KMS-11 (cell line): Measurements from ENCODE around the gene HLA-DOB.

Source experiments
- H2AFZ ChIP-seq: fragments of 200-600 bp; sonication (generic); 2 replicates; pipeline ENCODE4 v1.6.1; 2016; ENCODE audit warnings: antibody characterized with exemption, mixed run types, low read depth
- H3K27ac ChIP-seq: fragments of 200-600 bp; sonication (generic); 2 replicates; pipeline ENCODE4 v1.6.1; 2016; ENCODE audit warnings: mild to moderate bottlenecking, mixed run types
- H3K27me3 ChIP-seq: fragments of 200-600 bp; sonication (generic); 2 replicates; pipeline ENCODE4 v1.6.1; 2017; ENCODE audit warnings: mild to moderate bottlenecking, low read depth, mixed run types, moderate library complexity; ENCODE audit not compliant: insufficient read depth
- H3K36me3 ChIP-seq: fragments of 200-600 bp; sonication (generic); 2 replicates; pipeline ENCODE4 v1.6.1; 2017; ENCODE audit warnings: mild to moderate bottlenecking, mixed run types; ENCODE audit not compliant: insufficient read depth
- H3K4me1 ChIP-seq: fragments of 200-600 bp; sonication (generic); 2 replicates; pipeline ENCODE4 v1.6.1; 2016; ENCODE audit warnings: mild to moderate bottlenecking, low read depth, mixed run types; ENCODE audit not compliant: poor library complexity, severe bottlenecking
- H3K4me2 ChIP-seq: fragments of 200-600 bp; sonication (generic); 2 replicates; pipeline ENCODE4 v1.7.0; 2016; ENCODE audit warnings: mild to moderate bottlenecking, mixed run types
- H3K4me3 ChIP-seq: fragments of 200-600 bp; sonication (generic); IDR thresholded peaks from 2 replicates; pipeline ENCODE4 v1.6.1; 2017; ENCODE audit warnings: low read depth, low read length, mixed read lengths; ENCODE audit not compliant: insufficient read depth
- H3K79me2 ChIP-seq: fragments of 200-600 bp; sonication (generic); 2 replicates; pipeline ENCODE4 v1.6.1; 2016; ENCODE audit warnings: low read depth, mixed run types; ENCODE audit not compliant: insufficient read depth
- H3K9ac ChIP-seq: fragments of 200-600 bp; sonication (generic); 2 replicates; pipeline ENCODE4 v1.6.1; 2016; ENCODE audit warnings: mild to moderate bottlenecking, mixed run types
- H4K20me1 ChIP-seq: fragments of 200-600 bp; sonication (generic); 2 replicates; pipeline ENCODE4 v1.6.1; 2016; ENCODE audit warnings: mild to moderate bottlenecking, mixed run types; ENCODE audit not compliant: insufficient read depth
- TF ChIP-seq, protein P1 (sequence below): fragments of 200-600 bp; sonication (generic); conservative IDR thresholded peaks from 2 replicates; pipeline ENCODE4 v1.6.1; 2017; ENCODE audit warnings: low read depth, mild to moderate bottlenecking, antibody characterized with exemption, low read length, moderate library complexity, mixed read lengths

The HLA-DOB gene

DNA sequence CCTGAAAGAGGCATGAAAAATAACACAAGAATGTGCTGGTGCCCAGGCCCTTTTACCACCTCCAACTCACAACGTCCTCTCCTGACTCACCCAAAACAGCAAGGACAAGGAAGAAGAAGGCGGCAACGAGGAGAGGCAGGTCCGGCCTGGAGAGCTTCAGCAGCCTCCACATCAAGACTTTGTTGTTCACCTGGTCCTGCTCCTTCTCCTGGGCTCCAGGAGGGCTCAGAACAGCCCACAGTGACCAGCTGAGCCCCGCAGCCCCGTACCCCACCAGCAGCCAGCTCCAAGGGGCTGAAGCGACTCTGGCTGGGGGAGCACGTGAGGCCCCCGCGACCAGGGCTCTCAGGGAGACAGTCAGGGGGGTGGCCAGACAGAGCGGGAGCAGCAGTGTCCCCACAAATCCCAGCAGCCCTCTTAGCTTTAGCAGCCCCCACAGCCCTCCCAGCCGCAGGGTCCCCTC, 20.9 kb upstream of the HLA-DOB start:
- peak overlapping the region; percentile 72 for H3K27ac ChIP-seq
- TF ChIP-seq, protein P1, sequence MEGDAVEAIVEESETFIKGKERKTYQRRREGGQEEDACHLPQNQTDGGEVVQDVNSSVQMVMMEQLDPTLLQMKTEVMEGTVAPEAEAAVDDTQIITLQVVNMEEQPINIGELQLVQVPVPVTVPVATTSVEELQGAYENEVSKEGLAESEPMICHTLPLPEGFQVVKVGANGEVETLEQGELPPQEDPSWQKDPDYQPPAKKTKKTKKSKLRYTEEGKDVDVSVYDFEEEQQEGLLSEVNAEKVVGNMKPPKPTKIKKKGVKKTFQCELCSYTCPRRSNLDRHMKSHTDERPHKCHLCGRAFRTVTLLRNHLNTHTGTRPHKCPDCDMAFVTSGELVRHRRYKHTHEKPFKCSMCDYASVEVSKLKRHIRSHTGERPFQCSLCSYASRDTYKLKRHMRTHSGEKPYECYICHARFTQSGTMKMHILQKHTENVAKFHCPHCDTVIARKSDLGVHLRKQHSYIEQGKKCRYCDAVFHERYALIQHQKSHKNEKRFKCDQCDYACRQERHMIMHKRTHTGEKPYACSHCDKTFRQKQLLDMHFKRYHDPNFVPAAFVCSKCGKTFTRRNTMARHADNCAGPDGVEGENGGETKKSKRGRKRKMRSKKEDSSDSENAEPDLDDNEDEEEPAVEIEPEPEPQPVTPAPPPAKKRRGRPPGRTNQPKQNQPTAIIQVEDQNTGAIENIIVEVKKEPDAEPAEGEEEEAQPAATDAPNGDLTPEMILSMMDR: no peak
- H3K4me2 ChIP-seq: peak overlapping the region; percentile 89
- no peaks in the 10 kb centered on the region for H4K20me1 ChIP-seq
- peaks cover 17% of the 10 kb centered on the region; the same call in 1 of the 2 replicates for H3K79me2 ChIP-seq
- H3K27me3 ChIP-seq: no peaks in the 10 kb centered on the region
- peak overlapping the region; percentile 70 for H2AFZ ChIP-seq
- H3K4me1 ChIP-seq: peaks cover 36% of the 10 kb centered on the region
- peaks cover 3% of the 10 kb centered on the region; the same call in 1 of the 2 replicates for H3K36me3 ChIP-seq
- no peak overlapping the region for H3K4me3 ChIP-seq
- peak overlapping the region; percentile 88 for H3K9ac ChIP-seq

DNA sequence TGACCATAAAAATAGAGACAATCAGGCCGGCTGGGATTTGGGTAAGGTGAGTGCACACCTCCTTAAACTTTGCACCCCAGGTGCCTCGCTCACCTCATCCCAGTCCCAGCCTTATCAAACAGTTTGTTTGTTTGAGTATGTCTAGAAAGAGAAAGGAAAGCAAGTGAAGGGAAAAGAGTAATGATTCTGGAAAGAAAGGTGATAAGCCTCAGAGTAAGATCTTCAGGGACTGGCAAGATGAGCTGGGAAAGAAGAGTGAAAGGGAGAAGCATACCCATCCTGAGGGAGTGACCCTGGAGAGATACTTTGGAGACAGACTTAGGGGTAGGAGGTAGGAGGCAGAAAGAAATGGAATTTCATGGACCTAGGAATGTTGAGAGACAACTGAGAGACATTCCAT, 20.1 kb upstream of the HLA-DOB start:
- TF ChIP-seq, protein P1: no peak
- Histone ChIP-seq H3K4me1 (peaks cover 28% of the 10 kb centered on the region), H3K27ac (no peak overlapping the region), H3K9ac (no peak overlapping the region), H3K27me3 (no peaks in the 10 kb centered on the region), H3K79me2 (peaks cover 15% of the 10 kb centered on the region; the same call in 1 of the 2 replicates), H3K36me3 (no peaks in the 10 kb centered on the region), H2AFZ (no peak overlapping the region), H4K20me1 (no peaks in the 10 kb centered on the region), H3K4me2 (peak overlapping the region; percentile 89), H3K4me3 (no peak overlapping the region)

DNA sequence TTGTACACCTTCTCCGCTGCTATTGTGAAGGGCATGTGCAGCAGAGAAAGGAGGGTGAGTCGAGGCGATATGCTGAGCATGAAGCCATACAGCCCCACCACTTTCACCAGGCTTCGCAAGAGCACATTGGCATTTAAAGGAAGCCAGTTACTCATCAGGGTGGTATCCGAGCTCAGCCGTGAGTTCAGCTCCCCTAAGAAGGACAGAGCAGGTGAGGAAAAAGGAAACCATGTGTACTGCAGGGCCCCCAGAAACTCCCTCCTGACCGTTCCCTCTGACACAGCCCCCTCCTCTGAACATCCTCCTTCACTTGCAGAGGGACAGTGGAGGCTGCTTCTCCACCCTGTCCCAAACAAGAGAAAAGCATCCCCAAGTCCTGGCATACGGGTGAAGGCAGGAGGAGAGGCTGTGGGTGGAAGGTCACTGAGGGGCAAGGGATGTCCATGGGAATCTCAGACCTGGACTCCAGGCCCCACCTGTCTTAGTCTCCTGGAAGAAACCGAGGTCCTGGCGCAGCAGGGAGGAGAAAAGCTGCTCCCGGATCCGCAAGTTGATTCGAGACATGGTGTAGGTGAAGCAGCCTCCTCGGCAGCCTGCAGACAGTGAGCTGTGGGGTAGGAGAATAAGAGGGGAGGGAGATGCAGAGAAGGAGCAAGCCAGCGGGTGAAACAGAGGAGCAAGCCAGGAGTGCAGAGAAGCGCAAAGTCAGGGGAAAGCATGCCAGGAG, 18.5 kb upstream of the HLA-DOB start:
- Histone ChIP-seq H4K20me1 (no peaks in the 10 kb centered on the region), H3K4me1 (peaks cover 23% of the 10 kb centered on the region), H3K4me2 (no peak overlapping the region), H3K27me3 (no peaks in the 10 kb centered on the region), H3K79me2 (peaks cover 15% of the 10 kb centered on the region; the same call in 1 of the 2 replicates), H2AFZ (no peak overlapping the region), H3K9ac (no peak overlapping the region), H3K4me3 (no peak overlapping the region), H3K27ac (no peak overlapping the region), H3K36me3 (no peaks in the 10 kb centered on the region)
- TF ChIP-seq, protein P1: no peak

DNA sequence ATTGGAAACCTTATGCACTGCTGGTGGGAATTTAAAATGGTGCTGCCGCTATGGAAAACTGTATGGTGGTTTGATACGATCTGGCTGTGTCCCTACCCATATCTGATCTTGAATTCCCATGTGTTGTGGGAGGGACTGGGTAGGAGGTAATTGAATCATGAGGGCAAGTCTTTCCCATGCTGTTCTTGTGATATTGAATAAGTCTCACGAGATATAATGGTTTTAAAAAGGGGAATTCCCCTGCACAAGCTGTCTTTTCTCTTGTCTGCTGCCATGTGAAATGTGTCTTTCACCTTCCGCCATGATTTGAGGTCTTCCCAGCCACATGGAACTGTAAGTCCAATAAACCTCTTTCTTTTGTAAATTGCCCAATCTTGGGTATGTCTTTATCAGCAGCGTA, 16.9 kb upstream of the HLA-DOB start:
- Histone ChIP-seq H3K4me2 (no peak overlapping the region), H3K4me1 (peaks cover 15% of the 10 kb centered on the region), H3K4me3 (no peak overlapping the region), H3K9ac (no peak overlapping the region), H2AFZ (no peak overlapping the region), H3K36me3 (no peaks in the 10 kb centered on the region), H3K27ac (no peak overlapping the region), H3K27me3 (no peaks in the 10 kb centered on the region), H3K79me2 (peaks cover 15% of the 10 kb centered on the region; the same call in 1 of the 2 replicates), H4K20me1 (no peaks in the 10 kb centered on the region)
- TF ChIP-seq, protein P1: no peak
